HG02981 (cell line): Measurements from ENCODE around the gene DENND4B.
A peak's percentile ranks its signal among the peaks of the same experiment; 100 is the strongest.
"Not testable (repeated sequence)": the region's sequence is repeated elsewhere in the genome, so short reads cannot be mapped to it uniquely, and the experiment has no call there.

ENCODE experiments used
- ATAC-seq: cut with Tn5 transposase; IDR thresholded peaks from one replicate; pipeline ENCODE4 v1.9.1; 2021; ENCODE audit warnings: mild to moderate bottlenecking, moderate library complexity; ENCODE audit not compliant: unreplicated experiment

The DENND4B gene

GRCh38 chr1:153946622-153947241 is at the start of gene DENND4B:
TSS of gene DENND4B (minus strand) at chr1:153946718. CDS start at chr1:153944374, 2,344 bp downstream.
- ATAC-seq: peak; percentile 73

DNA sequence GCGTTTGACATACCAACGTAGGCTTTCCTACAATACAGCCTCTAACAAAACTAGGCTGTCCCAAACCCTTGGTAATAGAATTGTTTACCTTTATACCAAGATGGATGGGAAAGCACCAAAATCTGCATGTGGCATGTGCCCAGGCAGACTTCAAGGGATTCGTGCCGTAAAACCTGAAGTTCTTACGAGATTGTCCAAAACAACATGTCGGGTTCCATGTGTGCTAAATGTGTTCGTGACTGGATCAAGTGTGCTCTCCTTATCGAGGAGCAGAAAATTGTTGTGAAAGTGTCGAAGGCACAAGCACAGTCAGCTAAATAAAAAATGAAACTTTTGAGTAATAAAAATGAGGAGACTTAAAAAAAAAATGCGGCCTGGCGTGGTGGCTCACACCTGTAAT is 49.1 kb upstream of the DENND4B start:
- ATAC-seq: no peak

GRCh38 chr1:153995202-153995601 is 48.7 kb upstream of the DENND4B start:
- no peak for ATAC-seq

DNA sequence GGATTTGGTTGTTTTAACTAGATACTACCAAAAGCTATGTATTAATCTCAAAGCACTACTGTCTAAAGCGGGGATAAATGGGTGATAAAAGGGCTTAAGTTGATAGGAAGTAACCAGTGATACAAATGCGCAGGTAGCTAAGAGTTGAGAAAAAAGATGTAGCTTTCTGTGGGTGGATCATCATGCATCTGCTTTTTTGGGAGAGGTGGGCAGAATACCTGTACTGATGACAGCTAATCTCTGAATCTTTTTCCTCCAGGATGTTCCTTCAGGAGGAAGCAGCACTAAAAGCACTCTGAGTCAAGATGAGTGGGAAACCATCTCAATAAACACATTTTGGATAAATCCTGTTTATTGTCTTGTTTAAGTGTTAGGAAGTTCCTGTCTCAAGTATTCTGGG is 45.3 kb upstream of the DENND4B start:
- ATAC-seq: no peak

DNA sequence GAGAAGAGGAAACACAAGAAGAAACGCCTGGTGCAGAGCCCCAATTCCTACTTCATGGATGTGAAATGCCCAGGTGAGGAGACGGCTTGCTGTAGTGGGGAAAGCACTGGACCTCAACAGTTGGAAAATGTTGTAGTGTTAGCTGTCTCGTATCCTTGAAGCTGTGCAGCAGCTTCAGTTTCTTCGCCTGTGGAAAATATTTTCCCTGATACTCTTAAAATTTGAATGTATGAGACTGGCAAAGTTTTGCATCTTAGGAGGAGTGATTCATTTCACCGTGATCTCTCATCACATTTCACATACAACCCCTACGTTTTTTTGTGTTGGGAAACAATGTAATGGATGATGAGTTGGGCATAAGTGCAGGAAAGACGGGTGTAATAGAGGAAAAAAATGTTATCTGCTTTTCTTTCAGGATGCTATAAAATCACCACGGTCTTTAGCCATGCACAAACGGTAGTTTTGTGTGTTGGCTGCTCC is 44.7 kb upstream of the DENND4B start:
- ATAC-seq: no peak

- peak; percentile 64 for ATAC-seq
Measured at GRCh38 chr1:153990468-153991150, 44.1 kb upstream of the DENND4B start, which contains the start of gene RPS27. TSS of gene RPS27 (plus strand) at chr1:153990762. CDS start at chr1:153990797, 35 bp downstream.

- ATAC-seq: no peak
Measured at GRCh38 chr1:153987621-153988020, 41.1 kb upstream of the DENND4B start.

GRCh38 chr1:153985941-153986761 is 39.6 kb upstream of the DENND4B start, which contains the start of gene RAB13:
TSS of gene RAB13 (minus strand) at chr1:153986339. CDS start at chr1:153986236, 103 bp downstream.
- no peak for ATAC-seq

DNA sequence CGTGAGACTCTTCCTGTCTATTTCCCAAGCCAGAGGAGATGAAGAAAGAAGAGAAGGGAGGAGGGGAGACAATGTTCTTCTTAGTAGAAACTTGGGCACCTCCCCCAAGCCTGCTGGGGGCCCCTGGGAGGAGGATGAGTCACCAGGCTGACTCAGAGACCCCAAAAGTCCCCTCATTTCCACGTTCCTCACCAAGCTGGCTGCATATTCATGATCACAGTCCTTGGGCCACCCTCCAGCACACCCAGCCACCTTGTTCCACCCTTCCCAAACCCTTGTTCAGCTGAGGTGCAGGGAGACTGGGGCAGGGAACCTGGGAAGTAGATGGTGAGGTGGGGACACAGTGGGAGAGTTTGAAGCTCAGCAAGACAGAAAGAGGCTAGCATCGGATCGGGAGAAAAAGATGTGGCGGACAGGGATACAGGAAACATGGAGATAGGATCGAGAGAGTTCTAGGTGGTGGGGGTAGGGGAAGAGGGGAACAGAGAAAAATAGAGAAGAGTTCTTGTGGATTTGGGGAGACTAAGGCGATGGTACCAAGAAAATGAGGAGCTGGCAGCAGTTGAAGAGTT is 38.9 kb upstream of the DENND4B start:
- ATAC-seq: no peak

- ATAC-seq: no peak
Measured at GRCh38 chr1:153984123-153984894, 37.8 kb upstream of the DENND4B start.

DNA sequence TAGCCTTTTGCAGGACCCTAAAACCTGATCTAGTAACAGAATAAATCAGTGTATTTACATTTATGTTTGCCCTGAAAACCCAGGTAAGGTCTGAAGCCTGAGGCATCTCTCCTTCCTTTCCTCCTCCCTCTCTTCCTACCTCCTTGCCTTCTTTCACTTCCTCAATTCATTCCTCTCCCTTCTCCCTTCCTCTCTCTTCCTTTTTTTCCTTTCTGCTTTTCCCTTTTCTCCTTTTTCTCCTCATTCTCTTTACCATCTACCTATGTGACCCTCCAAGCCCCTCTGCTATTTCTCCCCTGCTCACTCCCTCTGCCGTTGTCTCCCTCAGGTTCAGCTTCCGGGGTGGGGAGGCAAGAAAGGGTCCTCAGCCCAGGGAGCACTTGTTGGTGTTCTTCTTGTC is 35.2 kb upstream of the DENND4B start:
- not testable (repeated sequence) for ATAC-seq

DNA sequence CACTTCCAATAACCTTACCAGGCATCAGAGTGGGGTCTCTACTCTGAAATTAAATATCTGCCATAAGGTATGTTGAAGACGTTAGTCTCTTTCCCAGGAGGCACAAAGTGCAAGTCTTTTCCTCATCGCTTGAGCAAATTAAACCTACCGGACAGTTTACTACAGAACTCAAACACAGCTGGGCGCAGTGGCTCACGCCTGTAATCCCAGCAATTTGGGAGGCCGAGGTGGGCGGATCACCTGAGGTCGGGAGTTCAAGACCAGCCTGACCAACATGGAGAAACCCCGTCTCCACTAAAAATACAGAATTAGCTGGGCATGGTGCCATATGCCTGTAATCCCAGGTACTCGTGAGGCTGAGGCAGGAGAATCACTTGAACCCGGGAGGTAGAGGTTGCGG is 32.6 kb upstream of the DENND4B start:
- not testable (repeated sequence) for ATAC-seq

GRCh38 chr1:153978274-153978909 is 31.9 kb upstream of the DENND4B start:
- ATAC-seq: no peak

GRCh38 chr1:153977250-153978240 is 31.0 kb upstream of the DENND4B start, which contains the start of gene JTB:
TSS of gene JTB (minus strand) at chr1:153977674. CDS start at chr1:153977252, 422 bp downstream.
- ATAC-seq: peak; percentile 79

DNA sequence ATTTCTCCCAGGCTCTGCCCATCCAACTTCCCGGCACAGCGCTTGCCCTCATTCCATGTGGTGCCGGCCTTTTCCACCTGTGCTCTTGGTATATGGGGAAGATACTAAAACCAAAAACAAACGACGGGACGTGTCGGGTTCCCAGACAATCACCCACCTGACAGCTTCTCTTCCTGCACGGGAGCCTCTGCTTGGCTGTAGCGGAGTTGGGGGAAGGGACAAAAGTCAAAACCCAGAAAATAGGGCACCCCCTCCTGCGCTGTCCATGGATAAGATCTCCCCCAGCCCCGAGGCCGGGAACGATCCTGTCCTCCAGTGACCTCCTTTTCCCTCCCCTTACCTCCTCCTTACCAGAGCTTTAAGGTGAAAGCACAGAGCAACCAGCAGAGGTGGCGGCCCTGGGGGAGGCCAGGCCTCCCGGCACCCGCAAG is 30.3 kb upstream of the DENND4B start:
- no peak for ATAC-seq

GRCh38 chr1:153973525-153973924 is 27.0 kb upstream of the DENND4B start:
- ATAC-seq: no peak

GRCh38 chr1:153973071-153973470 is 26.6 kb upstream of the DENND4B start:
- ATAC-seq: no peak

GRCh38 chr1:153970346-153970745 is 23.8 kb upstream of the DENND4B start:
- no peak for ATAC-seq
